BLaER1 treated with 17β-estradiol and CSF1 and Interleukin-3, amounts not matched to agents 10 nM and 100 nM (cell line): ENCODE measurements around the gene DNAJC30.
"Not testable (repeated sequence)": the region's sequence is repeated elsewhere in the genome, so short reads cannot be mapped to it uniquely, and the experiment has no call there.

ENCODE experiments used
- H3K27ac ChIP-seq, 11 experiments: shearing (Covaris generic); formaldehyde crosslinking; 2 replicates each; pipeline ENCODE4 v1.8.1; 2022
- H3K27me3 ChIP-seq, 11 experiments: shearing (Covaris generic); formaldehyde crosslinking; 2 replicates each; pipeline ENCODE4 v1.8.1; 2022
- H3K36me3 ChIP-seq, 11 experiments: shearing (Covaris generic); formaldehyde crosslinking; 2 replicates each; pipeline ENCODE4 v1.8.1; 2022
- H3K4me1 ChIP-seq, 10 experiments: shearing (Covaris generic); formaldehyde crosslinking; 2 replicates each; pipeline ENCODE4 v1.8.1; 2022
- H3K4me2 ChIP-seq, 11 experiments: shearing (Covaris generic); formaldehyde crosslinking; 2 replicates each; pipeline ENCODE4 v1.8.1; 2022
- H3K4me3 ChIP-seq, 10 experiments: shearing (Covaris generic); formaldehyde crosslinking; 2 replicates each; pipeline ENCODE4 v1.8.1; 2022
- H3K9ac ChIP-seq, 11 experiments: shearing (Covaris generic); formaldehyde crosslinking; 2 replicates each; pipeline ENCODE4 v1.8.1; 2022
- H3K9me3 ChIP-seq, 11 experiments: shearing (Covaris generic); formaldehyde crosslinking; replicated peaks in 1 of 11; 2 replicates each; pipeline ENCODE4 v1.8.1; 2022
- H4K20me1 ChIP-seq, 11 experiments: shearing (Covaris generic); formaldehyde crosslinking; 2 replicates each; pipeline ENCODE4 v1.8.1; 2022
- Cebpa-rat ChIP-seq, 11 experiments: shearing (Covaris generic); IDR thresholded peaks; 2 replicates each; pipeline ENCODE4 v1.8.1; 2022

Gene DNAJC30

GRCh38 chr7:73663033-73663432 is 20.2 kb downstream of the DNAJC30 start:
- H3K9me3 ChIP-seq, result peaks cover 7 to 14% (median 11%) of the 10 kb centered on the region in 11 experiments; a peak in 21 of 22 replicates
- 0 out of 20 replicates have a peak, but pooled peaks cover 0 to 3% (median 0%) of the 10 kb centered on the region in 10 experiments for H3K4me1 ChIP-seq
- no peak for TF ChIP-seq Cebpa-rat (IDR thresholded peaks at IDR 0.05)
- no peak overlapping the region for H3K4me2 ChIP-seq
- no peak overlapping the region for H3K27ac ChIP-seq
- peaks cover 0 to 17% (median 9%) of the 10 kb centered on the region in 11 experiments; a peak in 9 of 22 replicates for H3K27me3 ChIP-seq
- H3K4me3 ChIP-seq, result no peak overlapping the region
- H3K9ac ChIP-seq, result no peak overlapping the region
- H3K36me3 ChIP-seq, result no peaks in the 10 kb centered on the region
- no peaks in the 10 kb centered on the region for H4K20me1 ChIP-seq

DNA sequence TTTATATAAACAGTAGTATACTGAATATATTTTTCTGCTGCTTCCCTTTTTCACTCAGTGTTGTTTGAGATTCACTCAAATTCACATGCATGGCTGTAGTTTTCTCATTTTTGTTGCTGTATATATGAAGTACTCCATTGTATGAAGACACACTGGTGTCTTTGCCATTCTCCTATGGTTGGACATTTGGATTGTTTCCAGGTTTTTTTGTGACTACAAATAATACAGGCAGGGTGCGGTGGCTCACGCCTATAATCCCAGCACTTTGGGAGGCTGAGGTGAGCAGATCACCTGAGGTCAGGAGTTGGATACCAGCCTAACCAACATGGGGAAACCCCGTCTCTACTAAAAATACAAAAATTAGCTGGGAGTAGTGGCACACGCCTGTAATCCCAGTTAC is 22.7 kb downstream of the DNAJC30 start:
- H3K27me3 ChIP-seq, H3K4me3 ChIP-seq, H3K9ac ChIP-seq, H3K36me3 ChIP-seq, H3K4me1 ChIP-seq, H3K27ac ChIP-seq, H3K4me2 ChIP-seq, H4K20me1 ChIP-seq: not testable (repeated sequence)
- H3K9me3 ChIP-seq, result peaks cover 7 to 14% (median 11%) of the 10 kb centered on the region in 11 experiments; a peak in 21 of 22 replicates

DNA sequence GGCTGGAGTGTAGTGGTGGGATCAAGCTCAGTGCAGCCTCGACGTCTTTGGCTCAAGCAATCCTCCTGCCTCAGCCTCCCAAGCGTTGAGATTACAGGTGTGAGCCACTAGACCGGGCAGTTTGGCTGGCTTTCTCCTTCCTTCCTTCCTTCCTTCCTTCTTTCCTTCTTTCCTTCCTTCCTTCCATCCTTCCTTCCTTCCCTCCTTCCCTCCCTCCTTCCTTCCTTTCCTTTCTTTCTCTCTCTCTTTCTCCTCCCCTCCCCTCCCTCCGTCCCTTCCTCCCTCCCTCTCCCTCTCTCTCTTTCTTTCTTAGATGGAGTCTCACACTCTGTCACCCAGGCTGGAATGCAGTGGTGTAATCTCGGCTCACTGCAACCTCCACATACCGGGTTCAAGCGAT is 23.3 kb downstream of the DNAJC30 start:
- H3K4me2 ChIP-seq, result no peak overlapping the region
- H3K9ac ChIP-seq, result no peak overlapping the region
- no peaks in the 10 kb centered on the region for H3K36me3 ChIP-seq
- TF ChIP-seq Cebpa-rat (IDR thresholded peaks at IDR 0.05), result no peak
- H3K4me3 ChIP-seq, result no peak overlapping the region
- H4K20me1 ChIP-seq, result no peaks in the 10 kb centered on the region
- no peak overlapping the region for H3K27ac ChIP-seq
- H3K4me1 ChIP-seq, result 0 out of 20 replicates have a peak, but pooled peaks cover 0 to 3% (median 0%) of the 10 kb centered on the region in 10 experiments
- no peaks in the 10 kb centered on the region for H3K27me3 ChIP-seq
- peaks cover 7 to 20% (median 11%) of the 10 kb centered on the region in 11 experiments; a peak in 21 of 22 replicates for H3K9me3 ChIP-seq

GRCh38 chr7:73655309-73655708 is 27.9 kb downstream of the DNAJC30 start:
- H3K27me3 ChIP-seq, result peaks cover 2 to 12% (median 8%) of the 10 kb centered on the region in 11 experiments; a peak in 19 of 22 replicates
- H3K4me1 ChIP-seq, H3K4me2 ChIP-seq, H4K20me1 ChIP-seq, H3K36me3 ChIP-seq, H3K4me3 ChIP-seq, H3K9ac ChIP-seq, H3K27ac ChIP-seq, H3K9me3 ChIP-seq: not testable (repeated sequence)

GRCh38 chr7:73652541-73652949 is 30.7 kb downstream of the DNAJC30 start:
- Histone ChIP-seq H3K4me1 (peaks cover 0 to 18% (median 13%) of the 10 kb centered on the region in 10 experiments; a peak in 16 of 20 replicates), H3K9ac (no peak overlapping the region), H3K36me3 (no peaks in the 10 kb centered on the region), H3K4me2 (no peak overlapping the region), H3K27ac (no peak overlapping the region), H4K20me1 (peaks cover 0 to 9% (median 0%) of the 10 kb centered on the region in 11 experiments; a peak in 7 of 22 replicates), H3K9me3 (peaks cover 0 to 6% (median 0%) of the 10 kb centered on the region in 11 experiments; a peak in 2 of 22 replicates), H3K27me3 (peaks cover 27 to 40% (median 35%) of the 10 kb centered on the region in 11 experiments), H3K4me3 (no peak overlapping the region)
- no peak for TF ChIP-seq Cebpa-rat (IDR thresholded peaks at IDR 0.05)

DNA sequence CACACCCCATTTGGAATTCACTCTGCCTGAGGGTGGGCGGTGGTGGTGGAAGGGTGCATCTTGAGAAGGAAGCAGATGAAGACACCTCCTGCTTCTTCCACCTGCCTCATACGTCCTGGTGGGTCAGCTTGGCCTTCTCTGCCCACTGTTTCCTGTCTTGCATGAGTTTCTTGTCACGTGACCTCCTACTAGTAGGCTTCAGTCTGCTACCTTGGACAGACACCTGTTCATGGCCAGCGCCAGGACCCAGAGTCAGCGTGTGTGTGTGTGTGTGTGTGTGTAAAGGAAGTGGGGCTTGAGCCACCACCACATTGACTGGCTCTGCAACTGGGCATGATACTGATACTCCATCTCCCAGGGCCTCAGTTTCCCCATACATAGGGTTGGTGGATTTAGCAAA is 32.7 kb downstream of the DNAJC30 start:
- H3K9me3 ChIP-seq, result peaks cover 0 to 5% (median 0%) of the 10 kb centered on the region in 11 experiments; a peak in 2 of 22 replicates
- H4K20me1 ChIP-seq, result peaks cover 0 to 27% (median 11%) of the 10 kb centered on the region in 11 experiments; a peak in 11 of 22 replicates
- TF ChIP-seq Cebpa-rat (IDR thresholded peaks at IDR 0.05), result no peak
- H3K4me2 ChIP-seq, result no peak overlapping the region
- H3K36me3 ChIP-seq, result no peaks in the 10 kb centered on the region
- H3K4me3 ChIP-seq, result no peak overlapping the region
- H3K27me3 ChIP-seq, result peaks cover 43 to 60% (median 55%) of the 10 kb centered on the region in 11 experiments
- no peak overlapping the region for H3K27ac ChIP-seq
- peaks cover 0 to 24% (median 14%) of the 10 kb centered on the region in 10 experiments; a peak in 16 of 20 replicates for H3K4me1 ChIP-seq
- H3K9ac ChIP-seq, result no peak overlapping the region

- no peak for TF ChIP-seq Cebpa-rat (IDR thresholded peaks at IDR 0.05)
- no peak overlapping the region for H3K9ac ChIP-seq
- H3K27ac ChIP-seq, result no peak overlapping the region
- no peaks in the 10 kb centered on the region for H3K9me3 ChIP-seq
- H3K4me3 ChIP-seq, result no peak overlapping the region
- peaks cover 43 to 70% (median 62%) of the 10 kb centered on the region in 11 experiments for H3K27me3 ChIP-seq
- H4K20me1 ChIP-seq, result peaks cover 0 to 27% (median 11%) of the 10 kb centered on the region in 11 experiments; a peak in 11 of 22 replicates
- H3K4me2 ChIP-seq, result peak overlapping the region in 7 of 11 experiments; percentile 9 to 55 (median 14); a peak in 4 of 22 replicates
- peaks cover 0 to 31% (median 14%) of the 10 kb centered on the region in 10 experiments; a peak in 16 of 20 replicates for H3K4me1 ChIP-seq
- H3K36me3 ChIP-seq, result no peaks in the 10 kb centered on the region
Observed at GRCh38 chr7:73649576-73649975, 33.7 kb downstream of the DNAJC30 start.

DNA sequence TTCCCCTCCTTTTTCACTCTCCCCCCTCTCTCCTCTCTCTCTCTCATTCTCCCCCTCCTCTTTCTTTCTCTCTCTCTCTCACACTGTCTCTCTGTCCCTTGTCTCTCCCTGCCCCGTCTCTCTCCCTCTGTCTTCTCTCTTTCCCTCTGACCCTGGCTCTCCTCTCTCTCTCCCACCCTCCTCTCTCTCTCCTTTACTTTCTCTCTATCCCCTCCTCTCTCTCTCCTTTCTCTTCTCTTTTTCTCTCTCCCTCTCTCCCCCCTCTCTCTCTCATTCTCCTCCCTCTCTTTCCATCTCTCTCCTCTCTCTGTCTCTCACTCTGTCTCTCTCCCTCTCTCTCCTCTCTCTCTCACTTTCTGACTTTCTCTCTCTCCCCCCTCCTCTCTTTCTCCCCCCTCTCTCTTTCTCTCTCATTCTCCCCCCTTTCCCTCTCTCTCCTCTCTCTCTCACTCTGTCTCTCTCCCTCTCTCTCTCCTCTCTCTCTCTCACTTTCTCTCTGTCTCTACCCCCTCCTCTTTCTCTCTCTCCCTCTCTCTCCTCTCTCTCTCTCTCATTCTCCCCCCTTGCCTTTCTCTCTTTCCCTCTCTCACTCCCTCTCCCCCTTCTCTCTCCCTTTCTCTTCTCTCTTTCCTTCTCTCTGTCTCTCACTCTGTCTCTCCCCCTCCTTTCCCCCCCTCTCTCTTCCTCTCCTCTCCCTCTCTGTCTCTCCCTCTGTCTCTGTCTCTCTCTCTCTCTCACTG is 34.5 kb downstream of the DNAJC30 start:
- Histone ChIP-seq H3K27me3 (peaks cover 43 to 77% (median 62%) of the 10 kb centered on the region in 11 experiments), H3K4me2 (no peak overlapping the region), H4K20me1 (peaks cover 0 to 27% (median 11%) of the 10 kb centered on the region in 11 experiments; a peak in 11 of 22 replicates), H3K4me1 (peaks cover 0 to 31% (median 14%) of the 10 kb centered on the region in 10 experiments; a peak in 16 of 20 replicates), H3K27ac (no peak overlapping the region), H3K9ac (no peak overlapping the region), H3K36me3 (no peaks in the 10 kb centered on the region), H3K9me3 (no peaks in the 10 kb centered on the region), H3K4me3 (0 out of 20 replicates have a peak overlapping the region, but pooled peaks of 1 of the 10 experiments have one; percentile 46)
- TF ChIP-seq Cebpa-rat (IDR thresholded peaks at IDR 0.05), result no peak
